Prostate gland (tissue), 2 donors: ENCODE measurements around the gene CACNG7. TPM values are rescaled to one million over a fixed set of nuclear protein-coding genes. Genes with fewer than 3 reads are reported as not detected.

ENCODE experiments used
- DNase-seq: peaks from one replicate; pipeline ENCODE4 v3.0.0-alpha.2; 2019; ENCODE audit warnings: low spot score
- H3K27ac ChIP-seq, 2 donors: fragments of 200-600 bp; sonication (generic); 2 replicates each; pipeline ENCODE4 v1.5.1; 2017 to 2019
- H3K27me3 ChIP-seq: fragments of 200-600 bp; sonication (generic); replicated peaks from 2 replicates; pipeline ENCODE4 v1.5.1; 2019; ENCODE audit not compliant: insufficient read depth
- H3K36me3 ChIP-seq, 2 donors: fragments of 200-600 bp; sonication (generic); 1 replicate in 1 of 2; 2 replicates in 1 of 2; pipeline versions ENCODE4 v1.5.1 to v1.8.1; 2017 to 2019
- H3K4me1 ChIP-seq: fragments of 200-600 bp; sonication (generic); replicated peaks from 2 replicates; pipeline ENCODE4 v1.5.1; 2019
- H3K4me3 ChIP-seq, 2 donors: fragments of 200-600 bp; sonication (generic); 2 replicates each; pipeline ENCODE4 v1.5.1; 2017 to 2019
- H3K9me3 ChIP-seq: fragments of 200-600 bp; sonication (generic); 2 replicates; pipeline ENCODE4 v1.5.1; 2017
- POLR2A ChIP-seq: fragments of 450-650 bp; IDR thresholded peaks from one replicate; pipeline ENCODE4 v1.6.1; 2016; ENCODE audit warnings: antibody characterized with exemption, mild to moderate bottlenecking
- POLR2AphosphoS5 ChIP-seq: sonication (generic); formaldehyde crosslinking; IDR thresholded peaks from one replicate; pipeline ENCODE4 v1.6.1; 2017; ENCODE audit warnings: antibody characterized with exemption
- WGBS: methylation state at CpG from one replicate; pipeline ENCODE4 v1.1.5; 2018; 5-methylcytosine and 5-hydroxymethylcytosine counted together
- intact Hi-C: fragments of 100-400 bp; cut with DNase I; formaldehyde crosslinking; loops from one replicate; pipeline ENCODE4 v1.14.2; 2022
- total RNA-seq, 2 donors: library from RNA; depleted of rRNA; stranded (reverse); fragments of >200 nt; gene quantifications; one replicate each; pipeline ENCODE4 v1.1.0, GENCODE V29; 2016
- TF ChIP-seq, protein P1 (sequence below), 4 experiments: fragments of 200-600 bp in 2 of 4; fragments of 450-650 bp in 2 of 4; sonication (generic) in 2 of 4; IDR thresholded peaks; 1 replicate in 3 of 4; 2 replicates in 1 of 4; pipeline ENCODE4 v1.5.1; 2016 to 2019; ENCODE audit warnings: antibody characterized with exemption in 4 of 4, mild to moderate bottlenecking in 2 of 4, moderate library complexity in 2 of 4

Gene CACNG7
- total RNA-seq, 2 donors from 2014 or later = not detected

DNA sequence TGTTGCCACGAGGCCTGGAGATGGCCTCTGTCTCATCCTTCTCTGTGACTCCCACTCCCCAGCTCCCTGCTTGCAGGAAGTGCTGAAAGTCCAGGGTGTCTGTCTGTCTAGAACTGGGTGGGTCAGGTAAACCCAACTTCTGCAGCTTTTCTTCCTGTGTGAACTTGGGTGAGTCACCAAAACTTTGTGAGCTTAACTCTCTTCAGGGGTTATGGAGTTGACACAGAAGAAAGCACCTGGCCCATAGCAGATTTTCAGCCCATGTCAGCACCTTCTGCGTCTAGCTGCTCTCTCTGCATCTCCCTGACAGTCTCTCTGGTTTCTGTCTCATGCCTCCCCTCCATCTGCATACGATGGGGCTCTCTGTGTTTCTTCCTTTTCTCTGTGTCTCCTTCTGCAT, 4.2 kb upstream of the CACNG7 start:
- 44% methylated on average over 3 of the region's 3 CpGs for WGBS
- peaks cover 26% of the 10 kb centered on the region for H3K27me3 ChIP-seq
- no peak for DNase-seq
- no peaks in the 10 kb centered on the region for H3K36me3 ChIP-seq
- intact Hi-C loops = loop anchor here (5.0 kb wide), 1 partner anchor 117 kb away; no protein-coding TSS in a partner anchor
- no peak overlapping the region for H3K27ac ChIP-seq
- no peaks in the 10 kb centered on the region for H3K9me3 ChIP-seq
- H3K4me1 ChIP-seq = peaks cover 2% of the 10 kb centered on the region
- TF ChIP-seq, protein P1, sequence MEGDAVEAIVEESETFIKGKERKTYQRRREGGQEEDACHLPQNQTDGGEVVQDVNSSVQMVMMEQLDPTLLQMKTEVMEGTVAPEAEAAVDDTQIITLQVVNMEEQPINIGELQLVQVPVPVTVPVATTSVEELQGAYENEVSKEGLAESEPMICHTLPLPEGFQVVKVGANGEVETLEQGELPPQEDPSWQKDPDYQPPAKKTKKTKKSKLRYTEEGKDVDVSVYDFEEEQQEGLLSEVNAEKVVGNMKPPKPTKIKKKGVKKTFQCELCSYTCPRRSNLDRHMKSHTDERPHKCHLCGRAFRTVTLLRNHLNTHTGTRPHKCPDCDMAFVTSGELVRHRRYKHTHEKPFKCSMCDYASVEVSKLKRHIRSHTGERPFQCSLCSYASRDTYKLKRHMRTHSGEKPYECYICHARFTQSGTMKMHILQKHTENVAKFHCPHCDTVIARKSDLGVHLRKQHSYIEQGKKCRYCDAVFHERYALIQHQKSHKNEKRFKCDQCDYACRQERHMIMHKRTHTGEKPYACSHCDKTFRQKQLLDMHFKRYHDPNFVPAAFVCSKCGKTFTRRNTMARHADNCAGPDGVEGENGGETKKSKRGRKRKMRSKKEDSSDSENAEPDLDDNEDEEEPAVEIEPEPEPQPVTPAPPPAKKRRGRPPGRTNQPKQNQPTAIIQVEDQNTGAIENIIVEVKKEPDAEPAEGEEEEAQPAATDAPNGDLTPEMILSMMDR (IDR thresholded peaks at IDR 0.05) = no peak
- TF ChIP-seq POLR2A = no peak
- no peak for TF ChIP-seq POLR2AphosphoS5
- H3K4me3 ChIP-seq = no peak overlapping the region

DNA sequence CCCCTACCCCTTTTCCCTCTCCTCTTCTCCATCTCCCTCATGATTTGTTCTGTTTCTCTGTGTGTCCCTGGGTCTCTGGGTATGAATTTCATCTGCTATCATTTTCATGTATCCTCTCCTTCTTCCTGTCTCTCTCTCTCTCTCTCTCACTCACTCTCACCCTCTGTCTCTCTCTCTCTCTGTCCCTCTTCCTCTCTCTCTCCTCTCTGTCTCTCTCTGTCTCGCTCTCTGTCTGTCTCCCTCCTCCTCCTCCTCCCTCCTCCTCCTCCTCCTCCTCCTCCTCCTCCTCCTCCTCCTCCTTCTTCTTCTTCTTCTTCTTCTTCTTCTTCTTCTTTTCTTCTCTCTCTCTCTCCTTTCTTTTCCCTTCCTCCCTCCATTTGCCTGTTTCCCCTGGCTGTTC, 3.3 kb upstream of the CACNG7 start:
- Histone ChIP-seq H3K9me3 (no peaks in the 10 kb centered on the region), H3K36me3 (no peaks in the 10 kb centered on the region), H3K27me3 (peaks cover 27% of the 10 kb centered on the region), H3K4me1 (peaks cover 2% of the 10 kb centered on the region), H3K4me3 (no peak overlapping the region), H3K27ac (no peak overlapping the region)
- 77% methylated on average over 1 of the region's 1 CpG for WGBS
- intact Hi-C loops = loop anchor here (5.0 kb wide), 1 partner anchor 117 kb away; no protein-coding TSS in a partner anchor
- no peak for TF ChIP-seq POLR2AphosphoS5
- no peak for TF ChIP-seq POLR2A
- TF ChIP-seq, protein P1 (IDR thresholded peaks at IDR 0.05) = no peak
- no peak for DNase-seq

DNA sequence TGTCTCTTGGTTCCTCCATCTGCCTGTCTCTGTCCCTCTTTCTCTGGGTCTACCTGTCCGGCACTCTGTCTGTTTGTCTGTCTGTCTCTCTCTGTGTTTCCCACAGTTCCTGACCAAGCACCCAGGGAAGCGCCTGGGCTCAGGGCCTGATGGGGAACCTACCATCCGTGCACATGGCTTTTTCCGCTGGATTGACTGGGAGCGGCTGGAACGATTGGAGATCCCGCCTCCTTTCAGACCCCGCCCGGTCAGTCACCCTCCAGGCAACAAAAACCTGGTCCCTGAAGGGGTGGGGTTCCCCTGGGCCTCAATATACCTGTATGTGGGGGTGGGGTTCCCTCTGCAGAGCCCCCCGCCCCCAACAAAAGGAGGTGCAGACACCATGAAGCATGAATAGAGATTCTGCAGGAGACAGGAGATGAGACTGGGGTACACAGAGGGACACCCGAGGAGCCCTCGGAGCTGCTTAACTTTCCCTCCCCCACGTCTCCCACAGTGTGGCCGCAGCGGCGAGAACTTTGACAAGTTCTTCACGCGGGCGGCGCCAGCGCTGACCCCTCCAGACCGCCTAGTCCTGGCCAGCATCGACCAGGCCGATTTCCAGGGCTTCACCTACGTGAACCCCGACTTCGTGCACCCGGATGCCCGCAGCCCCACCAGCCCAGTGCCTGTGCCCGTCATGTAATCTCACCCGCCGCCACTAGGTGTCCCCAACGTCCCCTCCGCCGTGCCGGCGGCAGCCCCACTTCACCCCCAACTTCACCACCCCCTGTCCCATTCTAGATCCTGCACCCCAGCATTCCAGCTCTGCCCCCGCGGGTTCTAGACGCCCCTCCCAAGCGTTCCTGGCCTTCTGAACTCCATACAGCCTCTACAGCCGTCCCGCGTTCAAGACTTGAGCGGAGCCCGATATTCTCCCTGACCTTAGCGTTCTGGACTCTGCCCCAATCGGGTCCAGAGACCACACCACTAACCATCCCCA, 2.6 kb upstream of the CACNG7 start:
- no peaks in the 10 kb centered on the region for H3K9me3 ChIP-seq
- intact Hi-C loops = loop anchor here (5.0 kb wide), 1 partner anchor 116 kb away; no protein-coding TSS in a partner anchor
- no peak overlapping the region for H3K27ac ChIP-seq
- H3K27me3 ChIP-seq = peaks cover 33% of the 10 kb centered on the region
- H3K36me3 ChIP-seq = no peaks in the 10 kb centered on the region
- no peak for DNase-seq
- peaks cover 2% of the 10 kb centered on the region for H3K4me1 ChIP-seq
- WGBS = 14% methylated on average over 48 of the region's 48 CpGs
- H3K4me3 ChIP-seq = no peak overlapping the region
- TF ChIP-seq POLR2AphosphoS5 = no peak
- TF ChIP-seq, protein P1 (IDR thresholded peaks at IDR 0.05) = peak; percentile 44 to 72 (median 57)

DNA sequence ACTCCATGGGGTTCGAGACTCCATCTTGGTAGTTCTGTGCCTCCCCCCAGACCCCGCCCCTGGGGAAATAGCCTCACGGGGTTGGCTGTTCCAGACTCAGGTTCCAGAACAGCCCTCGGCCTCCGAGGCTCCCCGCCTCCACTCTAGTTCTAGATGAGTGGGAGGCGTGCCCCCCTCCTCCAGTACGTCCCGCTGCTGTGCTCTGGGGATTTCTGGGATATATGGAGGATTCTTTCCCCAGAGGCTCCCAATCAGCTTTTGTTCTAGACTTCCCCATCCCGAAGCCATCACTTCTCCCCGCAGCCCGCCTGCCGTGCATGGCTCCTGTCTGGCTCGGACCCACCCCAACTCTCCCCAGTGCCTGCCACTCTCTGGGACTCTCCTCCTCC, 1.9 kb upstream of the CACNG7 start:
- DNase-seq = no peak
- Histone ChIP-seq H3K27ac (no peak overlapping the region), H3K36me3 (no peaks in the 10 kb centered on the region), H3K27me3 (peaks cover 33% of the 10 kb centered on the region), H3K9me3 (no peaks in the 10 kb centered on the region), H3K4me3 (no peak overlapping the region), H3K4me1 (peaks cover 2% of the 10 kb centered on the region)
- intact Hi-C loops = loop anchor here (5.0 kb wide), 1 partner anchor 115 kb away; no protein-coding TSS in a partner anchor
- WGBS = 33% methylated on average over 14 of the region's 14 CpGs
- TF ChIP-seq POLR2AphosphoS5 = no peak

DNA sequence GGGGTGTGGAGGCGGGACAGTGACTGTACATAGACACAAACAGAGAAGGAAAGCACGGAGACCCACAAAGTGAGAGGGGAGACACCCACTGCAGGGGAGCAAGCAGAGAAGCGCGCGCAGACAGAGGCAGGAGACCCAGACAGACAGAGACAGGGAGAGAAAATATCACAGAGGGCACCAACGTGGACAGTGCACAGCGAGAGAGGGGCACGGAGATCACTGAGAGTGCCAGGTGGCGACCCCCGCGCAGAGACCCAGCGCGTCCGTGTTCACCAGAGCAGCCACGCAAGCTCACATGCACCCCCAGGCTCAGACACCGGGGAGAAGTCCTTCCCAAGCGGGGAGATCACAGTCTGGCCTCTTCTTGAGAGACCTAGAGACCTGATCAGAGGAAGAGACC, 1.4 kb upstream of the CACNG7 start:
- no peaks in the 10 kb centered on the region for H3K36me3 ChIP-seq
- TF ChIP-seq POLR2A (no peak), POLR2AphosphoS5 (no peak)
- no peak overlapping the region for H3K27ac ChIP-seq
- peaks cover 37% of the 10 kb centered on the region for H3K27me3 ChIP-seq
- intact Hi-C loops = loop anchor here (5.0 kb wide), 1 partner anchor 115 kb away; no protein-coding TSS in a partner anchor
- H3K4me3 ChIP-seq = no peak overlapping the region
- no peak for DNase-seq
- WGBS = 17% methylated on average over 17 of the region's 17 CpGs
- H3K9me3 ChIP-seq = no peaks in the 10 kb centered on the region
- peaks cover 2% of the 10 kb centered on the region for H3K4me1 ChIP-seq
